GM19023 (cell line): ENCODE results near the gene PRDM10.

Experiments used
- ATAC-seq: cut with Tn5 transposase; IDR thresholded peaks from one replicate; pipeline ENCODE4 v1.9.1; 2021; ENCODE audit warnings: mild to moderate bottlenecking, moderate library complexity; ENCODE audit not compliant: unreplicated experiment

PRDM10 gene

DNA sequence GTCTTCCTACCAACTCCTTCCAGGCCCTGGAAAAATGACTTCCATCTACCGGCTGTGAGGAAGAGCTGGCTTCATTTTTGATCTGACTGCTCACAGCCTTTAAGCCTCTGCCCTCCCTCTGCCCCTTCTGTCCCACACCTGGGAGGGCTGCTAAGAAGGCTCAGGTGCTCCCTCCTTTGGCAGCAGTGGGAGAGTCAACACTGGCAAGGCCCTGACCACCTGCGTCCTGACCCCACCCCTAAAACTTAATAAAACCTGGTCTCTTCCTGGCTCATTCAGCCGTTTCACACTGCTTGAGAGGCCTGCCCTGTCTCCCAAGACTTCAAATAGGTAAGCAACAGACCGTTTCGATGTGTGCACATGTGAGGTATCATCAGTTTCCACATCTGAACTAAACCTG lies 55.2 kb downstream of the PRDM10 start:
- no peak for ATAC-seq

DNA sequence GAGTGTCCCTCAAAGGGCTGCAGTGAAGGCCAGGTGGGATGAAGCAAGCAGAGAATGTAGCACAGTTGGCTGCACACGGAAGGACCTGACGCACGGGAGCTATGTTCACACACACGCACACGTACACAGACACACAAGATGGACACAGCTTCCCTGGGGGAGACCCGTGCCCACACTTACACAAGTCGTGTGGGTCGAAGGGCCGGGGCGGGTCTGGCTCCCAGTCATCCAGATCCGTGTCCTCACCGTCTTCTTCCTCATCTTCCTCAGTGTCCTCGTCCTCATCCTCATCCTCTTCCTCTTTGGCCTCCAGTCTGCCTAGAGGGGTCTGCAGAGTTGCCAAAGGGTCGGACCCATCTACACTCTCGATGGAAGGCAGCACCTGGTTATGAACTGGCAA lies 55.7 kb downstream of the PRDM10 start:
- ATAC-seq = no peak

DNA sequence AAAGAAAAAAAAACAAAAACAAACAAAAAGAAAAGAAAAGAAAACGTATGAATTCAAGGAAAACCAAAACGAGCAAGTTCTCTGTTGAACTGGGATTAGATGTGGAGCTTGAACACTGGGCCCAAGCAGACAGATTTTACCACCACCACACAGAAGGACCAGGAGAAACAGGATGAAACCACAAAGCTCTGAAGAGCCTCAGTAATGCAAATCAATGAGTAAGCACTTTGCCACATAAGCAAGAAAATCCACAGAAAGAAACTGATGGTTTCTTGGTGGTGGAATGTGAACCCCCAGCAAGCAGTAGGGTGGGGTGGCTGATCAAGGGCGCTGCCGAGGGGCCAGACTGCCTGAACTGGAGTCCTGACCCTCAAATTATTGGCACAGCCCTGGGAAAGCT lies 56.4 kb downstream of the PRDM10 start:
- no peak for ATAC-seq

DNA sequence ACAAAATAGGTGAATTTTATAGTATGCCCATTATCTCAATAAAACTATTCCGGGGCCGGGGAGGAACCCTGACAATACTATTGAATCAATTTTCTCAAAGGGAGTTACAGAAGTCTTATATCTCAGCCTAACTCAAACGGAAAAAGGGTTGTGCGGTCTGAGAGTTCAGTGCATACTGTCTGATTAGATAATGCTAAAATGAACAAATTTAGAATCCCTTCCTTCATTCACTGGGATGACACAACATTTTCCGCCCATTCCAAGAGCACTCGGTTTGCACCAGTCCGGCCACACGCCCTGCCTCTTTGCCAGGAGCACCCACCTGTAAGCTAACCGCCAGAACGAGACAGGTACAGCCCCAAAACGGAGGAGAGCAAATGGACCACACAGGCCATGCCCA lies 57.3 kb downstream of the PRDM10 start:
- ATAC-seq = no peak

DNA sequence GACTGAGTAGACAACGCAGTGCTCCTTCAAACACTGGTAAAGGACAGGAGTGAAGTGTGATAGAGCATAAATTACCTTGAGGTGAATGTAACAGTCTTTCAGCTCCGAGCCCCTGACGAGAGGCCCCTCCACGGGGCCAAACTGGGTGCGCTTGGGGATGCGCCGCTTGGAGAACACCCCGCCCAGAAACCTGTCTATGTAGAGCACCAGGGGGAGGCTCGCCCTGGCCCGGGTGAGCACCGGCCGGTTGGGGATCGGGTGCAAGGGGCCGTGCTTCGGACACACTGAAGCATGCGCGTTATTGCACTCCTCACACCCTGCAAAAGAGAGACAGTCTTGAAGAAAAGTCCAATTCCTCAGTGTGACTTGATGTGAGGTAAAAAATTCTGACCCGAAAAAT lies 57.9 kb downstream of the PRDM10 start:
- ATAC-seq = no peak

DNA sequence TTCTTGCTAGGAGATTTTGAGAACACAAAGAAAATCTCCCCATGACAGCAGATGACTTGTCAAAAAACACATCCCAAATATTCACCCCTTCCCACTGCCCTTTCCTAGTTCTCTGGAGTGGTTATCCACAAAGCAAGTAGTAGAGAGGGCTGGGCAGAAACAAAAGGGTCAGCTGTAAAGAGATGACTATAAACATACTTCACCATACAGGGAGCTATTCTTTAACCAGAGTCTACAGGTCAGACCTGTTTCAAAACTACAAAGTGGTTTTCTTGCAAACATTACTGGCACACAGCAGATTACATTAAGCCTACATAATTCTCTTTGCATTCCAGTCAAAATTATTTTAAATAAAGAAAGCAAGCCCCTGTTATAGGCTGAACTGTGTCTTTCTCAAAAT lies 59.6 kb downstream of the PRDM10 start:
- no peak for ATAC-seq

DNA sequence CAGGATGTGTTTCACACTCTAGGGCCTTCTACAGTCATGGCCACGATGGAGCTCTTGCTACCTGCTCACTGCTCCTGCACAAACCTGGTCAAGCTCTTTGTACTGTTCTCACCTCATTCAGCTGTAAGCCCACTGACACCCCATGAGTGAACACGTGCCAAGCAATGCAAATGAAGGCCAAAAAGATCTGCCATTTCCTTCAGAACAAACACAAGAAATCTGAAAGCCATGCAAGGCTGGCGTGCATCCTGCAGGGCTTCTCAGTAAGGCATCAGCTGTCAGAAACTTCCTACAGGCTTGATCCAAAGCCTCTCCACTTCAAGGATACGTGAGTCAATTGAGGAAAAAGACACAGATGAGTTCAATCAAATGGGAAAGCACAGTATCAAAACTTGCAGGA lies 63.1 kb downstream of the PRDM10 start:
- ATAC-seq = no peak

DNA sequence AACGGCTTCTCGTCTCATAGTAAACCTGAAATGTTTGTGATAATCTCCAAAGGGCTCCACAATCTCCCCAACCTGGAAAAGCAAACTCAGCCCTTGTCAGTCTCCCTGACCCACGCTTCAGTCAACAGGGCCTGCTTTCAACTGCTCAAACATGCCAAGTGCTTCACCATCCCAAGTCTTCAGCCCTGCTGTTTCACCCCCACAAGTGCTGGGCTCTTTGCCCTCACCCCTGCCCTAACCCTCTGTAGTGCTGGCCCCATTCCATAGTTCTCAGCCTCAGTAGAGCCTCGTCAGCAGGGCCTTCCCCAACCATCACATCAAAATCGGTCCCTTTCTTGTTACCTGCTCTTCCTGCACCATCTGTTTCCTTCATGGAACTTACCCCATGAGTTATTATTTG lies 63.9 kb downstream of the PRDM10 start:
- ATAC-seq = no peak

DNA sequence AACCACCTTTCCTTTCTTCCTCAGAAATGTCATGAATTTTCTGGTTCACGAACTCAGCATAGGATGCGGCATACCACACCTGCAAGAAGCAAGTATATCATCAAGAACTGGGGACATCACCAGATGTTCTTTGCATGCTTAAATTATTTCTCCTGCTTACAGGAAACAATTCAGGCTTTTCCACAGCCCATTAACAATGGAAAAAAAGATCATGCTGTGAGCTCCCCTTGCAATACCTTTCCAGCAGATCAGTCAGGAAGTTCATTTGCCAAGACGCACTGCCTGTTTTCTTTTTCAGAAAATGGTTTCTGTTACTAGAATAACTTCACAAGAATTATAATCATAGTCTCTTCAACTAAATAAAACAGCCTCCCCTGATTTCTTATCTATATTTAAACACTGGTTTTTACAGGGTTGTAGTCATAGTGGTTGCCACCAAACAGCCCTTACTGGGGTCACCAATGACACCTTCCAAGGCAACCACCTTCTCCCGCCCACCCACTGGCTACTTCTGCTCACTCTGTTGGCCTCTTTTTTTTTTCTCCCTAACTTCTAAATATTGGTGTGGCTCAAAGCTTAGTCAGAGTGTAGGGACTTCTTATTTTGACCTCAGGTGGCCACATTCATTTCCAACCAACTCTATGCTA lies 64.9 kb downstream of the PRDM10 start:
- no peak for ATAC-seq

DNA sequence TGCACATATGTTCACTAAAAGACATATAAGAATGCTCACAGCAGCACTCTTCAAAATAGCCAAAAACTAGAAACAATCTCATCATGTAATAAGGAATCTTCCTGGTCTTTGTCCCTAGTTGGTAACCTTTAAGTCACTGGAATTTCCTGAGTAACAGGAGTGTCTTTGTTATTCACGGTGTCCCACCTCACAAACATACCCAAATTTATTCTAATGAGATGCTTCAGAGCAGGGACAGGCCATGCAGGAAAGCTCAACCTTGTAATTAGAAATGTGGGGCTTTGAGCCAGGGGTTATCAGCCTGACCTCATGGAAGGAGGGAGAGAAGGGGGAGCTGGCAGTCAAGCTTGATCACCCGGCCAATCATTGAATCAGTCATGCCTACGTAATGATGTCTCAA lies 66.9 kb downstream of the PRDM10 start:
- ATAC-seq = no peak

DNA sequence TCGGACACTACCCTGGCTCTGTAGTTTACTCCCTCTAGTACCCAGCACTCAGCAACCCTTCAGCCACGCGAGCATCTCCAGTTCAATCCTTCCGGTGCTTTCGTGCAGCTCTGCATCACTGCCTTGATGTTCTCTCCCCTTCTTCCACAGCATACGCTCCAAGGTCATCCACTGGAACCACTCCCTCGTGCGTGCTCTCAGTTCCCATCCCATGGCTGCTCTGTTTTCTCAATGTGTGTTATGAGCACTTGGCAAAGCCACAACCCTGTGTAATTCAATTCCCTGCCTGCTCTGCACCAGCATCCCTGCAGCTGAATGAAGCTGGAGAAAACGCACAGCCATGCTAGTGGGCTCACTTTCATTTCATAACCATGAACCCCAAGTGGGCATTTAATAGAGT lies 68.7 kb downstream of the PRDM10 start:
- ATAC-seq = no peak

DNA sequence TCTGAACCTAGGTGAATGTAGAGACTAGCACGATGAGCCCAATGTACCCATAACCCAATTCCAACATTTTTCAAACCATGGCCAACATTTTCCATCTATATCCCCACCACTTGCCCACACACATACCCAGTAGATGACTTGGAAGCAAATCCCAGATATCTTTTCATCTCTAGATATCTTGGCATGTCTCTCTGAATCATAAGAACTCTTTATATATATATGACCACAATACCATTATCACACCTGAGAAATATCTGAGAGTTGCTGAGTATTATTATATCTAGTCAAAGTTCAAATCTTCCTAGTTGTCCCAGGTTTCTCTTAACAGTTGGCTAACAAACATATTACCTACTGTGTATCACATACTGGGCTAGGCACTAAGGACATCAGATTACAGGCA lies 69.4 kb downstream of the PRDM10 start:
- no peak for ATAC-seq

DNA sequence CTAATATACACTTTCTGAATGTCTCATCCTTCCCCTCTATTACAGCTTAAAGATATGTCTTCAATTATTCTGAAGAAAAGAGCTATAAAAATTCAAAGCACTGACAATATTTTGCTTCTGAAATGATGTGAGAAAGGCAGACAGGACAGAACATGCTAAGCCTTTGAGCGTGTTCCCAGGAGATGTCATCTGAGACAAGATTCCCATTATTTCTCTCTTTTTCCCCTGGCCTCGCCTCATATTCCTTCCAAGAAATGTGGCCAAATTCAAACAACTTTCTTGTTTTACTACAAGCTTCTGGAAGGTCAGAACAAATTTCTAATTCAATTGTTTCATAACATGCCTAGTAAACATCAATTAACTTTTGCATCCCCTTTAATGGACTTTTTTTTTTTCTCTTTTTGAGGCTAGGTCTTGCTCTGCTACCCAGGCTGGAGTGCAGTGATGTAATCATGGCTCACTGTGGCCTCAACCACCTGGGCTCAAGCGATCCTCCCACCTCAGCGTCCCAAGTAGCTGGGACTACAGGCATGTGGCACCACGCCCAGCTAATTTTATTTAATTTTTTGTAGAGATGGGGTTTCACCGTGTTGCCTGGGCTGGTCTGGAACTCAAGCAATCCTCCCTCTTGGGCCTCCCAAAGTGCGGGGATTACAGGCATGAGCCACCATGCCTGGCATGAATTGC lies 70.1 kb downstream of the PRDM10 start:
- ATAC-seq = no peak

DNA sequence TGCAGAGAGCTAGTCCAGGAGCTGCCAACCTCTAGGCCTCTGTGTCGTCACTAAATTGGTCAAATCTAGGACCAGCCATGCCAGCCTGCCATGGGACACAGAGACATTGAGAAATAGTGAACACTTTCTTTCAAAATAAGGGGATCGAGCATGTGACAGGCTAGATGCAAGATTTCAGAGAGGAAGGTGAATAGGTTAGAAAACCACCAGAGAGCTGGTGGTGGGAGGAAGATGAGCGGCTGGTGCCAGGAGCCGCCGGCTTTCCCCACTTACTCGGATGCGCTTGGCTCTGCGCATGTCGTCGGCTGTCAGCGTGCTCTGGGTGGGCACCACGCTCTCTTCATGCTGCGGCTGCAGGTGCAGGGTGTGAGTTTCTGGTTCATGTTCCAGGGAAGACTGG lies 71.9 kb downstream of the PRDM10 start:
- no peak for ATAC-seq

DNA sequence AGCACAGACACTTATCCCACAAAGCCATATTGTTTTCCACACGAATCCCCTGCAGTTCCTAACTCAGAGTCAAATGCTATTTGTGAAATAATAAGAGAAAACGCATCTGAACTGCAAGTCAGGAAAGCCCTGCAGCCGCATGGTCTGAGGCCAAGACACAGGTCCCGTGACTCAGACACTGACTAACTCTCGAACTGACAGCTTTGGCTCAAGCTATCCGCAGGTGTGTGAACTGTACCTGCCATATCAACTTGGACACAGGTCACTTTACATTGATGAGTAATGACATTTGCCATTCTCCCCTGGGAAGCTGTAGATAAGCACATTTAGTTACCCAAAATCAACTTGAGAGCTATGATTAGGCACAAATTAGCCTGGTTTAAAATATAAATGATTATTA lies 72.3 kb downstream of the PRDM10 start:
- no peak for ATAC-seq

DNA sequence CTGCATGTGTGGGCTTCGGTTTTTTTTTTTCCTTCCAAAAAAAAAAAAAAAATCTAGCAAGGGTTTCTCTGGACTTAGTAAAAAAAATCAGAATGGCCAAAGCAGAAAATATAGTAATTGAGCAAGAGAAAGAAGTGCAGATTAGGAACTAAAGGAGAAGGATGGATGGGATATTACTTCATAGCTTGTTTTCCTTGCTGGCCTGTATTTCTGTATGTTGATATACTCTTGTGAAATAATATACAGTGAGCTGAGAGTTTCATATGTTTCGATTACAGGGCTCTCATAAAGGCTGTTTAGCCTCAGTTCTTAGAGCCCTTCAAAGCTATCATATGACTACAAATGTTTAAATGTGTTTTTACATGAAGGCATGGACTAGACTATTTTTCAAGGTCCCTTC lies 72.9 kb downstream of the PRDM10 start:
- ATAC-seq = no peak

DNA sequence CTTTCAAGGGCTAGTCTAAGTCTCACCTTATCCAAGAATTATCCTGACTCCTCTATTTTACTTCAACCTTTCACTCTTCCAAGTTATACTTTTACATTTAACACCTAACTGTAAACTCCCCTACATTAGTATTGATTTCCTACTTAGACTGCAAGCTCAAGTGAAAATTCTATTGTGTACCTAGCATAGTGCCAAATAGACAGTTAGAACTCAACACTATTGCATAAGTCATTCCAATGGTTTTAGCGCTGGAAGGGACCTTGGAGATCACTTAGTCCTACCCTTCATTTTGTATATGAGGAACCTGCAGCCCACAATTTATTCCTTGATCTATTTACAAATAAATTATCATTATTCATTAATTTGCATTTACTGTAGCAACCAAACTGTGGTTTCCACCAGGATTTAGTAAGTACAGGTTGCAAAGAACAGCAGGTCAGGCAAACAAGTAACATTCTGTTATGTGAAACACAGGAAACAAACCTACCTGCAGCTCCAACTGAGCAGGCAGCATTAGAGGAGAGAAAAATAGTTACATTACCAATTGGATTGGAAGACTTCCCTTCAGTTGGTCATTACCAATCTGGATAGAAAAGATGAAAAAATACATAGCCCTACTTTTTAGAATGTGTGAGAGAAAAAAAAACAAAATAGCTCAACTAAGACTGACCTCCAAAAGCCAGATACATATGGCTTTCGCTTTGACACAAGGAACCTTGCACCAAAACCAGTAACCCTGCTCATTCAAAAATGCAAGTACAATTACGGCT lies 73.5 kb downstream of the PRDM10 start:
- ATAC-seq = no peak

DNA sequence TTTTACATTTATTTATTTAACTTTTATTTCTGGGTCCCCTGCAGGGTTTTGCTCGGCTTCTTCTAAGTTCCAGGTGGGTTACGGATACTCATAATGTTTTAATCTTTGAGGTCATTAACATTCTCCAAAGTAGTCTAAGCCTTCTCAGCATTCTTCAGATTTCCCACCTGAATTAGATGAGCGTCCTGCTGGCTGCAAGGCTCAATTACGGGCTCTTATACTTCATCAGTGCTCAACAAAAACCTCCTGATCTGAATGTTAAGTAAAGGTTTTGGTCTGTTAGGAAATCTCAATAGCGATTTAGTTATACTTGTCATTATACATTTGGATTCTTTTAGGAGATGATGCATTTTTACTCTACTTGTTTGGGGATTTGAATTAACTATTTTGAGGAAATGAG lies 80.0 kb downstream of the PRDM10 start:
- ATAC-seq = no peak

DNA sequence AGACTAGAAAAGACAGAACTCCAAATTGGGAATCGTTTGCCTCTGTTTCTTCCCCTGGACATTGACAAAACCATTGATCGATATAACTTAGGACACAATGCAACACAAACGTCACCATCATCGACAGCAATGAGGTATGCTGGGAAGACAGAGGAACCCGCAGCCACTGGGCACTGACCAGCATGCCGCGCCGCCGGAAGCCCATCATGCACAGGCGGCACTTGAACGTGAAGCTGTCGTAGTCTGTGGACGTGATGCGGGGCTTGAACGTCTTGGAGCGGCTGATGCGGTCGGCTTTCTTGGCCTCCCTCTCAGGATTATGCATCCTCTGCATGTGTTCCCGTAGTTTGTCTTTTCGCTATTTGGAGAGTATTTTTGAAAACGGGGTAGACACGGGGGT lies 84.3 kb downstream of the PRDM10 start:
- ATAC-seq = no peak

DNA sequence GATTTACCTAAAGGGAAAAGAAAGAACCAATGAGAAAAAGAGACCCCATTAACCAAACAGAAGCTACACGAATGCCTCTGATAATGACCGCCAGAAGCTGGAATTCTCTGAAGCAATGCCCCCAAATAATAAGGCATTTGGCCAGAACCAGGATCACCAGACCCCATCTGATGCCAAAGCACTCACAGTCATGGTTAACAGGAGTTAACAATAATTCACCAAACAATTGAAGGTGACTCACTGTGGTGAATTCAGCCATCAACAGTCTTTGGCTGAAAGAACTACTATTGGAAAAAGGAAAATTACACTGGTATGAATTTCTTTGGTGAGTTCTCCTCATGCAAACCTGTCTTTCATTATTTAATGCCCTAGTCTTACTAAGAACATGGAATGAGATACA lies 85.4 kb downstream of the PRDM10 start:
- no peak for ATAC-seq

DNA sequence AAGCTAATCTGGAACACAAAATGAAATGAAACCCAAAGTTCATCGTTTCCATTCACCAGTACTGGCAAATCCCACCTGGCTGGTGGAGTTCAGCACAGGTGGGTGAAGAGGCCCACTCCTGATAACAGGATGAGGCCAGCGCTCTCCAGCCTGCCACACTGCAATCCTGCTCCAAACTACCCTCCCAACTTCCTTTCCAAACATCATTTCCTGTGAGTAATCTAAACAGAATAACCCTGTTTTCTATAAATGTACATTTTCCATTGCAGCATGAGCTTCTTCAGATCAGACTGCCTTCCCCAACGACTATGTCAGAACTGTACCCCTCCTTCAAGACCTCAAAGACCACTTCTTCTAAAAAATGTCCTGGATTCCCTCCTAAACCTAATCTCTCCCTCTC lies 91.3 kb downstream of the PRDM10 start:
- ATAC-seq = no peak

DNA sequence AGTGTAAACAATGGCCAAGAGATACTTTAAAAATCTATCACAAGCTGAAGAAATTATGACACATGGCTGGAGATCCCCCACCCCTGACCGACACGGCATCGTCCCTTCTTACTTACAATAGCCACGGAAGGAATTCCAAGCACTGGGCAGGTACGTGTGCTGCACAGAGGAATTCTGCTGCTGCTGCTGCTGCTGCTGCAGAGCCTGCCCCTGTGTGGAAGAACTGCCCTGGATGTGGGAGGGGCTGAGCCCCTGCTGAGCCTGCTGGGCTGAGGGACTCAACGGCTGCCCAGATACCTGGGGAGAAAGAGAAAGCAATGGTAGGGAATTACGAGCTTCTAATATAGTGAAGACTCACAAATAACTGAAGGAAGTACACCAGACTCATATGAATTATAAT lies 92.3 kb downstream of the PRDM10 start:
- no peak for ATAC-seq
